ENCODE data around the gene QARS1. TPM values are rescaled to one million over a fixed set of nuclear protein-coding genes. Genes with fewer than 3 reads are reported as not detected.

Gene QARS1
- total RNA-seq, 2 donors from 2014 or later = 371 to 374 TPM

DNA sequence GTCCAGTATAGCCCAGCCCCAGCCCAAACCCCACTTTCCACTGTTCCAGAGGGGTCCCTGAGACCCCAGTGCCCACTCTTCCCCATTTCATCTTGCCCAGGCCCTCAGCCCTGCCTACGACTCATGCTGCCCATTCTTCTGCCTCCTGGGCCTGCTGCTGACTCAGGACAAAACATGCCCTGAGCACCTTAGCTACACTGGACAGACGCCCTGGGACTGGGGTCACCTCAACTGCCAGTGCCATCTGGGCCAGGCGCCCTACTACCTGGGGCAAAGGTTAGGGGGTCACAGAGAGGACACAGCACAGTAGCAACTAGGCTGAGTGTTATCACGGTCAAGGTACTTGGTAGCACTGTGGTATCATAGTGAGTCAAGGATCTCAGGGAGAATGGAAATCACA lies 30.9 kb upstream of the QARS1 start:
- H3K9ac ChIP-seq (ENCODE audit: low read depth in 2 of 2, low read length in 2 of 2) = no peak overlapping the region
- no peak overlapping the region for H3K27ac ChIP-seq
- no peak for DNase-seq
- peaks cover 8% of the 10 kb centered on the region for H3K4me1 ChIP-seq
- TF ChIP-seq, protein P1, sequence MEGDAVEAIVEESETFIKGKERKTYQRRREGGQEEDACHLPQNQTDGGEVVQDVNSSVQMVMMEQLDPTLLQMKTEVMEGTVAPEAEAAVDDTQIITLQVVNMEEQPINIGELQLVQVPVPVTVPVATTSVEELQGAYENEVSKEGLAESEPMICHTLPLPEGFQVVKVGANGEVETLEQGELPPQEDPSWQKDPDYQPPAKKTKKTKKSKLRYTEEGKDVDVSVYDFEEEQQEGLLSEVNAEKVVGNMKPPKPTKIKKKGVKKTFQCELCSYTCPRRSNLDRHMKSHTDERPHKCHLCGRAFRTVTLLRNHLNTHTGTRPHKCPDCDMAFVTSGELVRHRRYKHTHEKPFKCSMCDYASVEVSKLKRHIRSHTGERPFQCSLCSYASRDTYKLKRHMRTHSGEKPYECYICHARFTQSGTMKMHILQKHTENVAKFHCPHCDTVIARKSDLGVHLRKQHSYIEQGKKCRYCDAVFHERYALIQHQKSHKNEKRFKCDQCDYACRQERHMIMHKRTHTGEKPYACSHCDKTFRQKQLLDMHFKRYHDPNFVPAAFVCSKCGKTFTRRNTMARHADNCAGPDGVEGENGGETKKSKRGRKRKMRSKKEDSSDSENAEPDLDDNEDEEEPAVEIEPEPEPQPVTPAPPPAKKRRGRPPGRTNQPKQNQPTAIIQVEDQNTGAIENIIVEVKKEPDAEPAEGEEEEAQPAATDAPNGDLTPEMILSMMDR (IDR thresholded peaks at IDR 0.05) = no peak
- intact Hi-C loops (cut with DNase I) = no loop called here
- no peaks in the 10 kb centered on the region for H3K9me3 ChIP-seq
- H3K27me3 ChIP-seq = no peaks in the 10 kb centered on the region
- H3K36me3 ChIP-seq = no peaks in the 10 kb centered on the region
- H3K4me3 ChIP-seq = no peak overlapping the region

DNA sequence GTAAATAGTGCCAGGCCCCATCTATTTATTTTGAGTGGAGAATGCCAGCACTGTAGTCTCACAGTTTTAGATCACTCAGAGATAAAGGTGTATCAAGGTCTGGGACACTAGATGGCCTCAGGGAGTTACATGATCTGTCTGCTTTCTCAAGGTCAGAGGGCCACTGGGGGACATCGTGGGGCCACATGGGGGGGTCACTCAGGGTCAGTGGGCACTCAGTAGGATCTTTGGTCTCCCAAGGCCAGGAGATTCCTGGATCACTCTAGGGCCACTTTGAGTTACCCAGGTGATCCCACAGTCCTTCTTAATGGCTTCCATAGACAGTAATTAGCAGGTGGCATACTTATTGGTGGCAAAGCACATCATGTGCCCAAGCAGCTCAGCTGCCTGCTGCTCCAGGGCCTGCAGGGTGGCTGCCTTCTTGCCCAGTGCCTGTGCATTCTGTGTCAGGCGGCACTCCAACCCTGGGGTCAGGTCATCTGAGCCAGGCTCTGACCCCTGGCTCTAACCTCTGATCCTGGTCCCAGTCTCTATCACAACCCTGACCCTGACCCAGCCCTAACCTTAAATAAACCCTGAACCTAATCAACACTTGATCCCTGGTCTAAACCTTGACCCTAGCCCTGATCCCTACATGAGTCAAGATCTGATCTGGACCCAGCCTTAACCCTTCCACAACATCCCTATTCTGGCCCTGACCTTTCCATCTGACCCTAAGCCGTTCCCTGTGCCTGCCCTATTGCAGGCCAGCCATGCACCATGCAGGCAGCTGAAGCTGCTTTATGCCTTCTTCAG lies 30.1 kb upstream of the QARS1 start:
- H3K27ac ChIP-seq = no peak overlapping the region
- no peaks in the 10 kb centered on the region for H3K27me3 ChIP-seq
- DNase-seq = no peak
- H3K4me1 ChIP-seq = peaks cover 8% of the 10 kb centered on the region
- H3K36me3 ChIP-seq = no peaks in the 10 kb centered on the region
- intact Hi-C loops (cut with DNase I) = no loop called here
- H3K4me3 ChIP-seq = no peak overlapping the region
- no peaks in the 10 kb centered on the region for H3K9me3 ChIP-seq
- H3K9ac ChIP-seq (ENCODE audit: low read depth in 2 of 2, low read length in 2 of 2) = no peak overlapping the region
- TF ChIP-seq, protein P1 (IDR thresholded peaks at IDR 0.05) = no peak

DNA sequence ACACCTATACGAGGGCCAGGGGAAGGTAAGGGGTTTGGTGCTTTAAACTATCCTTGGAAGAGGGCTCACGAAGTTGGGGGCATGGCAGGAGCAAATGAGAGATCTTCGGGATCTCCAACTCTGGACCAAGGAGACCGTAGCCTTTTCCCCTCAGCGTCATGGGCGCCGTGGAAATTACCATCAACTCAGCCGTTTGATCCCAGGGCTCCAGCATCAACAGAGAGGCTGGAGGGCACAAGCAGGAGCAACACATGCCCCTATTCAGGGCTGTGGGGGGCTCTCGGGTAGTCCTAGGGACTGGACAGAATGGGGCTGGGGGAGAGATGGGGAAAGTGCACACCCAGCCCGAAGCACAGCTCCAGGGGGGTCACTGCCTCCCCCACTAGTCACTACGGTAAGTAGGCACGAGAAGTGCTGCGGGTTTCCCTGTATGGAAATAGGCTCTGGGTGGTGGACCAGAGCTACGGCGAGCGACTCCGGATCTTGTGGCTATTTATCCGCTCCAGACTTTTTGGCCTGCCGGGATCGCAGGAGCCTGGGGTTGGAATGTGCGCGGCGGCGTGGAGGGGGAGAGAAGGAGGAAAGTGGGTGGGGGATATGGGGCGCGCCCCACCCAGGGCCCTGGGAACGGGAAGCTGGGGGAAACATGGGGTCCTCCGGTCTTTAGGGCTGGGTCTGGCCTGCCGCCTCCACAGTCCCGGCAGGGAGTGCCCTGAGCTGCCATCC lies 28.8 kb upstream of the QARS1 start:
- Histone ChIP-seq H3K27ac (peak overlapping the region; percentile 69), H3K36me3 (no peaks in the 10 kb centered on the region), H3K9me3 (no peaks in the 10 kb centered on the region), H3K4me3 (peak overlapping the region; percentile 51), H3K4me1 (peaks cover 8% of the 10 kb centered on the region), H3K27me3 (no peaks in the 10 kb centered on the region), H3K9ac (ENCODE audit: low read depth in 2 of 2, low read length in 2 of 2) (peak overlapping the region; percentile 68 to 76)
- TF ChIP-seq, protein P1 (IDR thresholded peaks at IDR 0.05) = no peak
- peak; percentile 90 for DNase-seq
- intact Hi-C loops (cut with DNase I) = no loop called here

DNA sequence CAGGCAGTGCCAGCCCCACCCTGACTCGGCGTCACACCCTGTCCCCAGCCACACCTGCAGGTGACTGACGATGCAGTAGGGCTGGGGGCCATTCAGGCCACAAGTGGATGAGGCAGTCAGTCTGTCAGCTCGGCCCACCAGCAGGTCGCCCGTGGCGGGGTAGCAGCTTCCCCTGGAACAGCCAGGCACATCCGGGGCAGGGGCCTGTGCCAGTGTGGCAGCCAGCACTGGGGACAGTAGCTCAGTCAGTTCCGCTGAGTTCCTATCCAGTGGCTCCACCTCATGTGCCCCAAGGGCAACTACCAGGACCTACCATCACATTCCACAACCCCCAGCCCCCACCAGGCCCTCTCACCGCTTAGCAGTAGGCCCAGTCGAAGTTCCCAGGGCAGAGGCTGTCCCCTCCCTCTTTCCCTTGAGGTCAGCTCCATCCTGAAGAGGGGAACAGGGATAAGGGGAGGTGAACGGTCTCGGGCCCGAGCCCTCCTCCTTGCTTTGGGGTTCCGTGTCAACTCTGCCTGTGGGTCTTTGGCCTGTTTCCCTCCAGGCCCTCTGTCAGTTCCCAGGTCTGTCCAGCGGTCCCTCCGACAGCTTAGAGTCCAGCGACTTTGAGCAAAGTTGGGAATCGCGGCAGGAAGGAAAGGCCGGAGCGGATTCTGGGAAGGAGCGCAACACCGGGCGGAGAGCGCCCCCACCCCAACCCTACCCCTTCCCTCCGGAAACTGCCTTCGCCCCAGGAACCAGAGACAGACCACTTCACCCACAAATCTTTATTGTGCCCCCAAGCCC lies 28.1 kb upstream of the QARS1 start, which contains the start of gene LAMB2:
Gene LAMB2, minus strand, starts transcription at position 614 of the 789 bp plus-strand sequence. Its CDS starts 183 bp downstream, at position 431.
- peaks cover 8% of the 10 kb centered on the region for H3K4me1 ChIP-seq
- intact Hi-C loops (cut with DNase I) = no loop called here
- peak within 1 kb of the TSS; percentile 69 for H3K27ac ChIP-seq
- TF ChIP-seq, protein P1 (IDR thresholded peaks at IDR 0.05) = no peak
- H3K27me3 ChIP-seq = no peaks in the 10 kb centered on the region
- no peaks in the 10 kb centered on the region for H3K36me3 ChIP-seq
- H3K9ac ChIP-seq (ENCODE audit: low read depth in 2 of 2, low read length in 2 of 2) = peak within 1 kb of the TSS; percentile 68 to 76
- peak; percentile 90 for DNase-seq
- H3K9me3 ChIP-seq = no peaks in the 10 kb centered on the region
- H3K4me3 ChIP-seq = peak within 1 kb of the TSS; percentile 51

DNA sequence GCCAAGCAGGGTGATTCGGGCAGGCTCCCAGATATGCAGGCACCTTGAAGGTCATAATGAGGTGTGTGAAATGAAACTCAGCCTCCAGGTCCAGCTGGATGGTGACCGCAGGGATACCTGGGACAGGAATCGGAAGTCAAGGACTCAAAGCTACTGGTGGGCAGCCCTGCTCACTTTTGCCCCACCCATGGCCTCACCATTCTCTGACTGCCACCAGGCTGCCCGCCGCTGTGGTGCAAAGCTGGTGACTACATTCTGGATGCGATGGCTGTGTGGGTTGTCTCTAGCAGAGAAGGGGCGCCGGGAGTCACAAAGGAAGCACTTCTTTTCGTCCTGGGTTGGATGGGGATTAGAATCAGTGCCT lies 27.5 kb upstream of the QARS1 start:
- H3K27ac ChIP-seq = peak overlapping the region; percentile 69
- no peaks in the 10 kb centered on the region for H3K36me3 ChIP-seq
- intact Hi-C loops (cut with DNase I) = no loop called here
- DNase-seq = no peak
- H3K9ac ChIP-seq (ENCODE audit: low read depth in 2 of 2, low read length in 2 of 2) = peak overlapping the region; percentile 54 to 68
- no peaks in the 10 kb centered on the region for H3K27me3 ChIP-seq
- H3K4me3 ChIP-seq = peak overlapping the region; percentile 51
- TF ChIP-seq, protein P1 (IDR thresholded peaks at IDR 0.05) = no peak
- peaks cover 8% of the 10 kb centered on the region for H3K4me1 ChIP-seq
- H3K9me3 ChIP-seq = no peaks in the 10 kb centered on the region
